Fibroblast of mammary gland (primary cell): ENCODE results near the gene DAO.
"Not testable (repeated sequence)": the region's sequence is repeated elsewhere in the genome, so short reads cannot be mapped to it uniquely, and the experiment has no call there.

Experiments used
- DNase-seq: peaks from one replicate; pipeline ENCODE4 v3.0.0-alpha.2; 2010; ENCODE audit warnings: low read depth
- H3K4me3 ChIP-seq: 2 replicates; pipeline ENCODE4 v1.5.1; 2011; ENCODE audit warnings: low read depth, mild to moderate bottlenecking, low read length, moderate library complexity; ENCODE audit not compliant: control insufficient read depth
- CTCF ChIP-seq: conservative IDR thresholded peaks from 2 replicates; pipeline ENCODE4 v1.5.1; 2011; ENCODE audit warnings: low read depth, low read length, inconsistent platforms; ENCODE audit not compliant: control insufficient read depth, insufficient read depth

DAO gene

GRCh38 chr12:108840605-108841332 lies 39.1 kb upstream of the DAO start:
- TF ChIP-seq CTCF: no peak
- no peak overlapping the region for H3K4me3 ChIP-seq
- peak; percentile 72 for DNase-seq

GRCh38 chr12:108841825-108842224 lies 38.1 kb upstream of the DAO start:
- not testable (repeated sequence) for DNase-seq, H3K4me3 ChIP-seq

- TF ChIP-seq CTCF: no peak
- no peak for DNase-seq
- H3K4me3 ChIP-seq: no peak overlapping the region
Measured at GRCh38 chr12:108842361-108842760, 37.5 kb upstream of the DAO start.

- DNase-seq: no peak
- no peak for TF ChIP-seq CTCF
- no peak overlapping the region for H3K4me3 ChIP-seq
Measured at GRCh38 chr12:108843187-108843586, 36.7 kb upstream of the DAO start.

- no peak for TF ChIP-seq CTCF
- no peak for DNase-seq
- H3K4me3 ChIP-seq: no peak overlapping the region
Measured at GRCh38 chr12:108845696-108846095, 34.2 kb upstream of the DAO start.

- DNase-seq: no peak
- TF ChIP-seq CTCF: no peak
- H3K4me3 ChIP-seq: no peak overlapping the region
Measured at GRCh38 chr12:108846290-108846701, 33.6 kb upstream of the DAO start.

GRCh38 chr12:108847705-108848104 lies 32.2 kb upstream of the DAO start:
- no peak for DNase-seq
- H3K4me3 ChIP-seq: no peak overlapping the region
- no peak for TF ChIP-seq CTCF
